ENCODE results near the gene CNTN4. TPM values are rescaled to one million over a fixed set of nuclear protein-coding genes. Genes with fewer than 3 reads are reported as not detected.

The CNTN4 gene
- total RNA-seq, 4 donors from 2014 or later, result 33.6 to 112 (median 53.1) TPM

DNA sequence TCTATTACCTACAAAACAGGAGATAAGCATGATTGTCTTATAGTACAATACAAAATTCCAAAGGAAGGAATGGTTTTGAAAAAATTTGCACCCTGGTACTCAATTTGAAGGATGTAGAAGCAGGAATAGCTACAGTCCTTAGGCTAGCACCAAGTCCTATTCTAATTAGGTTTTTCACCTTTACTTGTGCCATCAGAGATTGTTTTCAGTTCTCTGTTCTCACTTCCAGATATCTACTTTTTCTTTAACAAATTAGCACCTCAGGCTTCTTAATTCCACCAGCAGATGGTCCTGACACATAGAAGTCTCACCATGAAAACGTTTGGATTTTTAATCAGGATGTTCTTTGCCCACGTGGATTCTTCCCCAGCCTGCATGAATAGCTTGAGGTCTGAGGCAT lies 967.7 kb downstream of the CNTN4 start:
- Histone ChIP-seq H3K27me3 (no peaks in the 10 kb centered on the region), H3K9me3 (no peaks in the 10 kb centered on the region), H3K4me3 (replicated peaks in 1 of 3) (no peak overlapping the region), H3K4me1 (no peaks in the 10 kb centered on the region), H3K36me3 (no peaks in the 10 kb centered on the region), H3K27ac (no peak overlapping the region)
- intact Hi-C loops (cut with DNase I), result no loop called here
- TF ChIP-seq, protein P1, sequence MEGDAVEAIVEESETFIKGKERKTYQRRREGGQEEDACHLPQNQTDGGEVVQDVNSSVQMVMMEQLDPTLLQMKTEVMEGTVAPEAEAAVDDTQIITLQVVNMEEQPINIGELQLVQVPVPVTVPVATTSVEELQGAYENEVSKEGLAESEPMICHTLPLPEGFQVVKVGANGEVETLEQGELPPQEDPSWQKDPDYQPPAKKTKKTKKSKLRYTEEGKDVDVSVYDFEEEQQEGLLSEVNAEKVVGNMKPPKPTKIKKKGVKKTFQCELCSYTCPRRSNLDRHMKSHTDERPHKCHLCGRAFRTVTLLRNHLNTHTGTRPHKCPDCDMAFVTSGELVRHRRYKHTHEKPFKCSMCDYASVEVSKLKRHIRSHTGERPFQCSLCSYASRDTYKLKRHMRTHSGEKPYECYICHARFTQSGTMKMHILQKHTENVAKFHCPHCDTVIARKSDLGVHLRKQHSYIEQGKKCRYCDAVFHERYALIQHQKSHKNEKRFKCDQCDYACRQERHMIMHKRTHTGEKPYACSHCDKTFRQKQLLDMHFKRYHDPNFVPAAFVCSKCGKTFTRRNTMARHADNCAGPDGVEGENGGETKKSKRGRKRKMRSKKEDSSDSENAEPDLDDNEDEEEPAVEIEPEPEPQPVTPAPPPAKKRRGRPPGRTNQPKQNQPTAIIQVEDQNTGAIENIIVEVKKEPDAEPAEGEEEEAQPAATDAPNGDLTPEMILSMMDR (IDR thresholded peaks at IDR 0.05), result no peak
- no peak for TF ChIP-seq POLR2A (IDR thresholded peaks at IDR 0.05)
- WGBS, 2 donors, result 54 to 57% methylated on average over 2 of the region's 2 CpGs
- DNase-seq, result no peak

DNA sequence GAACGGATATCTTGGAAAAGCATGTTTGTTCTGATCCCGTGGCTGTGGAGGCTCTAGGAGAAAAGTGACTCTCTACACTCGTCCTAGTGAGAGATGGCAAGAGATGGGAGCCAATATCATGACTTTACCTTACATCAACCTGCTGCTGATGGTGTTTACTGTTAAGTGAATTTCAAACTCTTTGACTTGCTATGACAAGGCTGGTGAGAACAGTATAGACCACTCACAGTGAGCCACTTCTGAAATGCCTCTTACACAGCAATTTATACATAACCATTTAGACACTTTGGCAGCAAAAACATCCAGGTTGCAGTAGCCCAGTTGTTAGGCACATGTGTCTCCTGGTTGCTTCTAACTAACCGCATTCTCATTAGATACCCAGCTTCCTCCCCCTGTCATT lies 968.2 kb downstream of the CNTN4 start:
- TF ChIP-seq, protein P1 (IDR thresholded peaks at IDR 0.05), result no peak
- no peak for TF ChIP-seq POLR2A (IDR thresholded peaks at IDR 0.05)
- Histone ChIP-seq H3K4me1 (peaks cover 0 to 4% of the 10 kb centered on the region in 2 donors), H3K9me3 (no peaks in the 10 kb centered on the region), H3K36me3 (no peaks in the 10 kb centered on the region), H3K27ac (no peak overlapping the region), H3K27me3 (no peaks in the 10 kb centered on the region), H3K4me3 (replicated peaks in 1 of 3) (no peak overlapping the region)
- no peak for DNase-seq
- intact Hi-C loops (cut with DNase I), result no loop called here
- 86 to 95% methylated on average over 4 of the region's 4 CpGs for WGBS, 2 donors

DNA sequence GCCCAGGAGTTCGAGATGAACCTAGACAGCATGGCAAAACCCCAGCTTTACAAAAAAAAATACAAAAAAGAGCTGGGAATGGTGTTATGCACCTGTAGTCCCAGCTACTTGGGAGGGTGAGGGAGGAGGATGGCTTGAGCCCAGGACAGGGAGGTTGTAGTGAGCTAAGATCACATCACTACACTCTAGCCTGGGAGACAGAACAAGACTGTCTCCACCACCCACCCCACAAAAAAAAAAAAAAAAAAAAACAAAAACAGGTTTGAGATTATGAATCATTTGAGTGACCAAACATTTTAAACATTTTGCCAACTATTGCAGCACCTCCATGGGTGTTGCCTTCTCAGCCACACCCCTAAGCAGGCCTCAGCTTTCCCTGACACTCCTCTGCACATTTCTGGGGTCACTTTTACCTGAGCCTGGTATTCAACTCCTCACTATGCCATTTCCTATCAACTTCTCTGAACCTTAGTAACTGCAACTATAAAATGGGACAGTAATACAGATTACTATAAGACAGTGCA lies 969.8 kb downstream of the CNTN4 start:
- no peak overlapping the region for H3K27ac ChIP-seq
- no peaks in the 10 kb centered on the region for H3K27me3 ChIP-seq
- no peaks in the 10 kb centered on the region for H3K36me3 ChIP-seq
- no peaks in the 10 kb centered on the region for H3K9me3 ChIP-seq
- intact Hi-C loops (cut with DNase I), result no loop called here
- no peak for DNase-seq
- no peak overlapping the region for H3K4me3 ChIP-seq (replicated peaks in 1 of 3)
- no peak for TF ChIP-seq POLR2A (IDR thresholded peaks at IDR 0.05)
- TF ChIP-seq, protein P1 (IDR thresholded peaks at IDR 0.05), result no peak
- WGBS, 2 donors, result 92 to 96% methylated on average over 1 of the region's 1 CpG
- peaks cover 0 to 6% of the 10 kb centered on the region in 2 donors for H3K4me1 ChIP-seq

DNA sequence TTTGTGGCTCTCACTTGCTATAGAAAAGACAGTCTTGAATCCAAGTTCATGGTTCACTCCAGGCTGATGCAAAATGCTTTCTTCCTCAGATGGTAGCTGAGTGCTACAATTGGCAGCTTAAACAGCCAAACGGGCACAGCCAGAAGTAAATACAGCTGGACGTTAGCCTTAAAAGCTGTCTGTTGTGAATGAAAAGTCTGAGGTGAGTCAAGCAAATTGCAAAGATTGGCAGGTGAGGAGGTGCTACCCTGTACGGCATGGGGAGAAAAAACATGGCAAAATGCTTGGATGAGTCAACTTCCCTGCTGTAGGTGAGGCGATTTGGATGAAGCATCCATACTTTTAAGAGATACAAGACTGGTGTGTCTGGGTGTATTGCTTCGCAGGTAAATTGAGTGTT lies 971.1 kb downstream of the CNTN4 start:
- Histone ChIP-seq H3K36me3 (no peaks in the 10 kb centered on the region), H3K4me1 (peaks cover 0 to 6% of the 10 kb centered on the region in 2 donors), H3K9me3 (no peaks in the 10 kb centered on the region), H3K27ac (no peak overlapping the region), H3K4me3 (replicated peaks in 1 of 3) (no peak overlapping the region), H3K27me3 (no peaks in the 10 kb centered on the region)
- DNase-seq, result no peak
- no peak for TF ChIP-seq POLR2A (IDR thresholded peaks at IDR 0.05)
- TF ChIP-seq, protein P1 (IDR thresholded peaks at IDR 0.05), result no peak
- intact Hi-C loops (cut with DNase I), result no loop called here
- WGBS, 2 donors, result 85% methylated on average over 5 of the region's 5 CpGs

DNA sequence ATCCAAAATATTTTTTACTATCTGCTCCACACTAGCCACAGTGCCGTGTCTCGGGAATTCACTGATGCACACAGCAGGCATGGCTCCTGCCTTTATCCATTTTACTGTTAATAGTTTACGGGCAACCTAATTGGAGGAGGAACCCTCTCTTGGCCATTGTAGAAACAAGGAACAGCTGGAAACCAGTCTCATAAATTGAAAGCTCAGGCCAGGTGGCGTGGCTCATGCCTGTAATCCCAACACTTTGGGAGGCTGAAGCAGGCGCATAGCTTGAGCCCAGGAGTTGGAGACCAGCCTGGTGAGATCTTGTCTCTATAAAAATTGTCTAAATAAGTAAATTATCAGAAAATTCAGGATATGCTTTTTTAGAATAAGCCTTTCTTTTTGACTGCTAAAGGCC lies 972.5 kb downstream of the CNTN4 start:
- TF ChIP-seq POLR2A (IDR thresholded peaks at IDR 0.05), result no peak
- TF ChIP-seq, protein P1 (IDR thresholded peaks at IDR 0.05), result no peak
- Histone ChIP-seq H3K4me1 (peaks cover 0 to 6% of the 10 kb centered on the region in 2 donors), H3K36me3 (no peaks in the 10 kb centered on the region), H3K9me3 (no peaks in the 10 kb centered on the region), H3K27me3 (no peaks in the 10 kb centered on the region), H3K4me3 (replicated peaks in 1 of 3) (no peak overlapping the region), H3K27ac (no peak overlapping the region)
- DNase-seq, result no peak
- intact Hi-C loops (cut with DNase I), result no loop called here
- WGBS, 2 donors, result 93 to 95% methylated on average over 5 of the region's 5 CpGs
